HAP-1 (cell line): ENCODE results near the gene ANKRD13D.
"Not testable (repeated sequence)": the region's sequence is repeated elsewhere in the genome, so short reads cannot be mapped to it uniquely, and the experiment has no call there.

Experiments used
- DNase-seq, 2 experiments: peaks; one replicate each; pipeline ENCODE4 v3.0.0-alpha.2; 2016 to 2020; ENCODE audit warnings: low spot score in 2 of 2
- H3K27me3 ChIP-seq: fragments of 250-450 bp; sonication (Bioruptor Pico); 2 replicates; pipeline ENCODE4 v1.5.1; 2020; ENCODE audit warnings: low read depth, mild to moderate bottlenecking, moderate library complexity
- H3K36me3 ChIP-seq: fragments of 250-450 bp; sonication (Bioruptor Pico); replicated peaks from 2 replicates; pipeline ENCODE4 v1.5.1; 2020; ENCODE audit warnings: mild to moderate bottlenecking
- H3K4me1 ChIP-seq: fragments of 250-450 bp; sonication (Bioruptor Pico); 2 replicates; pipeline ENCODE4 v1.5.1; 2020; ENCODE audit warnings: mild to moderate bottlenecking
- H3K4me3 ChIP-seq: fragments of 250-450 bp; sonication (Bioruptor Pico); 2 replicates; pipeline ENCODE4 v1.5.1; 2020; ENCODE audit warnings: mild to moderate bottlenecking, moderate library complexity
- H3K9me3 ChIP-seq: fragments of 250-450 bp; sonication (Bioruptor Pico); 2 replicates; pipeline ENCODE4 v1.5.1; 2020; ENCODE audit warnings: mild to moderate bottlenecking, moderate library complexity
- in situ Hi-C: fragments of 300-500 bp; cut with MboI; formaldehyde crosslinking; loops from 3 replicates; pipeline ENCODE4 v1.14.3; 2020; ENCODE audit warnings: low sequenced_read_pairs, inconsistent platforms, mixed read lengths

Gene ANKRD13D

GRCh38 chr11:67312187-67313021 lies 23.3 kb downstream of the ANKRD13D start:
- Histone ChIP-seq H3K4me1 (peaks cover 3% of the 10 kb centered on the region; the same call in 1 of the 2 replicates), H3K36me3 (peaks cover 12% of the 10 kb centered on the region), H3K27me3 (no peaks in the 10 kb centered on the region), H3K9me3 (no peaks in the 10 kb centered on the region), H3K4me3 (no peak overlapping the region)
- no peak for DNase-seq
- in situ Hi-C loops = loop anchor here (10.0 kb wide), 1 partner anchor 228 kb away; no protein-coding TSS in a partner anchor

- no peak overlapping the region for H3K4me3 ChIP-seq
- peaks cover 8% of the 10 kb centered on the region for H3K36me3 ChIP-seq
- H3K27me3 ChIP-seq = no peaks in the 10 kb centered on the region
- in situ Hi-C loops = loop anchor here (10.0 kb wide), 1 partner anchor 229 kb away; no protein-coding TSS in a partner anchor
- no peaks in the 10 kb centered on the region for H3K9me3 ChIP-seq
- H3K4me1 ChIP-seq = peaks cover 3% of the 10 kb centered on the region; the same call in 1 of the 2 replicates
- no peak for DNase-seq
Measured at GRCh38 chr11:67313125-67313890, 24.2 kb downstream of the ANKRD13D start.

DNA sequence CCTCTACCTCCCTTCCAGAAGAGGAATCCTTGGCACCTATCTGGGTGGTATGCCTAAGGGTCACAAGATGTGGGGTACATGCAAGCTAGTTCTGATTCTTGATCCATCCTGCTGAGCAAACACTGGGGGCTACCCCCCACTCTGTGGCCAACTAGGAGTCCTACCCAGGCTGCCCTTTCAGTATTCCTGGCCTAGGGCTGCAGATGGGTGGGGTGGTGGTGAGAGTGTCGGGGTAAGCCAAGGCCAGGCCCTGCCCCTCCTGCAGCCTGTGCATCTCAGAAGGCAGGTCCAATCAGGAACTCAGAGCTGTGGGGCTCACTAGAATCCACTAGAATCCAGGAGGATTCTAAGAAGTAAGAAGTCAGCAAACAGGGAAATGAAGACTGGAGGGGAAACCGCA lies 25.1 kb downstream of the ANKRD13D start:
- no peaks in the 10 kb centered on the region for H3K9me3 ChIP-seq
- DNase-seq = no peak
- peaks cover 5% of the 10 kb centered on the region; the same call in 1 of the 2 replicates for H3K36me3 ChIP-seq
- no peak overlapping the region for H3K4me3 ChIP-seq
- no peaks in the 10 kb centered on the region for H3K27me3 ChIP-seq
- in situ Hi-C loops = loop anchor here (10.0 kb wide), 1 partner anchor 229 kb away; no protein-coding TSS in a partner anchor
- peaks cover 3% of the 10 kb centered on the region; the same call in 1 of the 2 replicates for H3K4me1 ChIP-seq

GRCh38 chr11:67315325-67315909 lies 26.3 kb downstream of the ANKRD13D start:
- Histone ChIP-seq H3K9me3 (no peaks in the 10 kb centered on the region), H3K4me1 (peaks cover 3% of the 10 kb centered on the region; the same call in 1 of the 2 replicates), H3K27me3 (no peaks in the 10 kb centered on the region), H3K4me3 (no peak overlapping the region), H3K36me3 (no peaks in the 10 kb centered on the region)
- in situ Hi-C loops = loop anchor here (5.0 to 10.0 kb wide), 2 partner anchors 53 to 231 kb away; no protein-coding TSS in a partner anchor
- DNase-seq = no peak

- Histone ChIP-seq H3K9me3 (no peaks in the 10 kb centered on the region), H3K27me3 (no peaks in the 10 kb centered on the region), H3K4me1 (peaks cover 3% of the 10 kb centered on the region; the same call in 1 of the 2 replicates), H3K36me3 (no peaks in the 10 kb centered on the region), H3K4me3 (peak overlapping the region; percentile 59)
- in situ Hi-C loops = loop anchor here (5.0 to 10.0 kb wide), 2 partner anchors 55 to 232 kb away; no protein-coding TSS in a partner anchor
- DNase-seq = no peak
Measured at GRCh38 chr11:67316882-67317204, 27.7 kb downstream of the ANKRD13D start.

- Histone ChIP-seq H3K4me3 (peak overlapping the region; percentile 59), H3K27me3 (no peaks in the 10 kb centered on the region), H3K4me1 (peaks cover 3% of the 10 kb centered on the region; the same call in 1 of the 2 replicates), H3K36me3 (no peaks in the 10 kb centered on the region), H3K9me3 (no peaks in the 10 kb centered on the region)
- in situ Hi-C loops = loop anchor here (5.0 to 10.0 kb wide), 2 partner anchors 55 to 233 kb away; no protein-coding TSS in a partner anchor
- DNase-seq = peak; percentile 97 to 98
Measured at GRCh38 chr11:67317205-67317887, 28.2 kb downstream of the ANKRD13D start.

DNA sequence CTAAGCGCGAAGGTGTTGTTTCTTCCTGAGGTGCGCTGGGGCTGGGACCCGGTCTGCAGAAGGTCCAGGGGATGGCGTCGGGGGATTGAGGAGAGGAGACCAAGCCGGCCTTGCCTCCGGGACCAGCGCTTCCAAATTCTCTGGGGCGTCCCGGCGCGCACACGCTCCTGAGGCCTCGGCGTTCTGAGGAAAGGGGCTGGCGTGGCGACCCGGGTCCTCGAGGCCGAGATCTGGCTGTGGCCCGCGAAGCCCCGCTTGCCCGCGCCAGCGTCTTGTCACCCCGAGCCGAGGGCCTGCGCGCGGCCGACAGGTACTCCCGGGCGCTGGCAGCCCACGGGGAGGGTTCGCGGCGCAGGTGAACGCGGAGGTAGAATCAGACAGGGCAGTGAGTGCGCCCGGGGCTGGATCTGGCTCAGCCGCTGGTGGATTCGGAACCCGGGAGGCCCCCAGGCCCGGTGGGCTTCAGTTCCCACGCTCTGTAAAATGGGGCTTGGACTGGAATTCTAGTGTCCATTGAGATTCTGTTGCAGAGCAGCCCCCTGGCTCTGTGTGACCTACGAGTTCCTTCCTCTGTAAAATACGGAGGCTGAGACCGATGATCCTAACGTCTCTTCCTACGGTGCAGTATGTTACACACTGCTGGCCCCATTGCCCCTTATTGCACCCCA lies 28.9 kb downstream of the ANKRD13D start:
- in situ Hi-C loops = loop anchor here (5.0 to 10.0 kb wide), 2 partner anchors 56 to 233 kb away; no protein-coding TSS in a partner anchor
- peaks cover 3% of the 10 kb centered on the region; the same call in 1 of the 2 replicates for H3K4me1 ChIP-seq
- H3K27me3 ChIP-seq = no peaks in the 10 kb centered on the region
- H3K9me3 ChIP-seq = no peaks in the 10 kb centered on the region
- H3K36me3 ChIP-seq = no peaks in the 10 kb centered on the region
- no peak for DNase-seq
- H3K4me3 ChIP-seq = peak overlapping the region; percentile 59

DNA sequence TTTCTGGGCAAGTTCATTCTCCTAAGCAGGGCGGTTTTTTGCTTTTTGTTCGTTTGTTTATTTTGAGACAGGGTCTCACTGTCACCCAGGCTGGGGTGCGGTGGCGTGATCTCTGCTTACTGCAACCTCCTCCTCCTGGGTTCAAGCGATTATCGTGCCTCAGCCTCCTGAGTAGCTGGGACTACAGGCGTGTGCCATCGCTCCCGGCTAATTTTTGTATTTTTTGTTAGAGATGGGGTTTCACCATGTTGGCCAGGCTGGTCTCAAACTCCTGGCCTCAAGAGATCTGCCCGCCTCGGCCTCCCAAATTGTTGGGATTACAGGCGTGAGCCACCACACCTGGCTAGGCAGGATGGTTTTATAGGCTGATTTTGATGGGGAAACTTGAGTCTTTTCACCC lies 29.8 kb downstream of the ANKRD13D start:
- H3K9me3 ChIP-seq, H3K4me1 ChIP-seq, H3K36me3 ChIP-seq, H3K4me3 ChIP-seq, H3K27me3 ChIP-seq, DNase-seq: not testable (repeated sequence)
- in situ Hi-C loops = loop anchor here (5.0 to 10.0 kb wide), 2 partner anchors 57 to 234 kb away; no protein-coding TSS in a partner anchor

GRCh38 chr11:67320011-67320410 lies 30.9 kb downstream of the ANKRD13D start:
- Histone ChIP-seq H3K4me3 (no peak overlapping the region), H3K27me3 (no peaks in the 10 kb centered on the region), H3K36me3 (no peaks in the 10 kb centered on the region), H3K9me3 (no peaks in the 10 kb centered on the region), H3K4me1 (peaks cover 3% of the 10 kb centered on the region; the same call in 1 of the 2 replicates)
- no peak for DNase-seq
- in situ Hi-C loops = no loop called here

GRCh38 chr11:67320691-67321090 lies 31.6 kb downstream of the ANKRD13D start:
- in situ Hi-C loops = no loop called here
- no peak overlapping the region for H3K4me3 ChIP-seq
- peaks cover 3% of the 10 kb centered on the region; the same call in 1 of the 2 replicates for H3K4me1 ChIP-seq
- no peaks in the 10 kb centered on the region for H3K9me3 ChIP-seq
- H3K36me3 ChIP-seq = no peaks in the 10 kb centered on the region
- no peaks in the 10 kb centered on the region for H3K27me3 ChIP-seq
- DNase-seq = no peak

- Histone ChIP-seq H3K36me3 (no peaks in the 10 kb centered on the region), H3K9me3 (no peaks in the 10 kb centered on the region), H3K4me1 (peaks cover 1% of the 10 kb centered on the region; the same call in 1 of the 2 replicates), H3K27me3 (no peaks in the 10 kb centered on the region), H3K4me3 (no peak overlapping the region)
- in situ Hi-C loops = no loop called here
- no peak for DNase-seq
Measured at GRCh38 chr11:67321313-67321871, 32.3 kb downstream of the ANKRD13D start.

DNA sequence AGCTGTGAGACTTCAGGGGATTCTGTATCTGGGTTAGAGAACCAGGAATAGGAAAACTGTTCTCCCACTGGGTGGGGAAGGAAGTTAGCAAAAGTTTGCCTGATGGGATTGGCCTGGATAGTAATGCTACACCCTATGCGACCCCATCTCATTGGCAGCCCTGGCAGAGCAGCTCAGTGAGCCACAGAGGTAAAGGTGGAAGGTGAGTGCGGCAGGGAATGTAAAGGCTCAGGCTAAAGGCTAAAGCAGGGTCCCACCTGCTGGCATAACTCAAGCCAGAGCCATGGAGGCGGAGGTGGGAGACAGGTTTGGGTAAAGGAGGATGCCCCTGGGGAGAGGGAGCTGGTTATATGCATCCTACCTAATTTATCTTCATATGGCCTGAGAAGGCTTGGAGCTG lies 32.9 kb downstream of the ANKRD13D start:
- no peaks in the 10 kb centered on the region for H3K27me3 ChIP-seq
- H3K4me3 ChIP-seq = no peak overlapping the region
- no peak for DNase-seq
- no peaks in the 10 kb centered on the region for H3K9me3 ChIP-seq
- H3K4me1 ChIP-seq = no peaks in the 10 kb centered on the region
- in situ Hi-C loops = no loop called here
- H3K36me3 ChIP-seq = no peaks in the 10 kb centered on the region
